PFSK-1 (cell line): ENCODE measurements around the gene FAM171A1.

Experiments used
- POLR2AphosphoS5 ChIP-seq: IDR thresholded peaks from 2 replicates; pipeline ENCODE4 v1.6.1; 2012; ENCODE audit warnings: low read depth, mild to moderate bottlenecking, control low read depth, low read length, moderate library complexity
- REST ChIP-seq, 2 experiments: IDR thresholded peaks; 2 replicates each; pipeline versions ENCODE4 v1.6.1 to v1.8.0; 2011 to 2012; ENCODE audit warnings: low read depth in 2 of 2, low read length in 2 of 2, control low read depth in 1 of 2, inconsistent platforms in 1 of 2, mild to moderate bottlenecking in 1 of 2, moderate library complexity in 1 of 2; ENCODE audit not compliant: insufficient read depth in 1 of 2
- TAF1 ChIP-seq: IDR thresholded peaks from 2 replicates; pipeline ENCODE4 v1.6.1; 2012; ENCODE audit warnings: low read length, control low read depth, borderline replicate concordance; ENCODE audit not compliant: insufficient read depth

- no peak for TF ChIP-seq TAF1
- no peak for TF ChIP-seq POLR2AphosphoS5
- no peak for TF ChIP-seq REST (IDR thresholded peaks at IDR 0.05; ENCODE audit: insufficient read depth in 1 of 2, low read depth in 2 of 2, low read length in 2 of 2)
Measured at GRCh38 chr10:15311569-15312280, 59.4 kb downstream of the FAM171A1 start.
